Transverse colon (tissue), 4 donors: ENCODE results near the gene LRCOL1. TPM values are rescaled to one million over a fixed set of nuclear protein-coding genes. Genes with fewer than 3 reads are reported as not detected.
A peak's percentile ranks its signal among the peaks of the same experiment; 100 is the strongest.

Source experiments
- DNase-seq: peaks from one replicate; pipeline ENCODE4 v3.0.0-alpha.2; 2019
- H3K27ac ChIP-seq, 4 donors: fragments of 200-600 bp; sonication (generic); 2 replicates each; pipeline ENCODE4 v1.5.1; 2016 to 2018; ENCODE audit warnings: inconsistent platforms in 4 of 4
- H3K27me3 ChIP-seq: fragments of 200-600 bp; sonication (generic); 2 replicates; pipeline ENCODE4 v1.5.1; 2017; ENCODE audit warnings: inconsistent platforms
- H3K36me3 ChIP-seq, 4 donors: fragments of 200-600 bp; sonication (generic); 2 replicates each; pipeline ENCODE4 v1.5.1; 2017 to 2019; ENCODE audit warnings: inconsistent platforms in 4 of 4
- H3K4me1 ChIP-seq, 4 donors: fragments of 200-600 bp; sonication (generic); 2 replicates each; pipeline ENCODE4 v1.5.1; 2017 to 2020; ENCODE audit warnings: inconsistent platforms in 4 of 4
- H3K4me3 ChIP-seq, 4 donors: fragments of 200-600 bp; sonication (generic); 1 replicate in 1 of 4; 2 replicates in 3 of 4; pipeline versions ENCODE4 v1.5.1 to v1.6.1; 2017 to 2019; ENCODE audit warnings: inconsistent platforms in 4 of 4
- H3K9me3 ChIP-seq, 2 donors: fragments of 200-600 bp; sonication (generic); 2 replicates each; pipeline ENCODE4 v1.5.1; 2017 to 2019; ENCODE audit warnings: inconsistent platforms in 2 of 2
- CTCF ChIP-seq, 5 experiments: fragments of 200-600 bp in 3 of 5; fragments of 450-650 bp in 2 of 5; sonication (generic) in 3 of 5; IDR thresholded peaks; 1 replicate in 2 of 5; 2 replicates in 3 of 5; pipeline ENCODE4 v1.5.1; 2016 to 2017; ENCODE audit warnings: antibody characterized with exemption in 5 of 5, inconsistent platforms in 3 of 5, mild to moderate bottlenecking in 2 of 5, moderate library complexity in 1 of 5
- EP300 ChIP-seq: sonication (generic); formaldehyde crosslinking; IDR thresholded peaks from one replicate; pipeline ENCODE4 v1.6.1; 2017; ENCODE audit warnings: antibody characterized with exemption, low read depth
- POLR2A ChIP-seq: fragments of 450-650 bp; IDR thresholded peaks from one replicate; pipeline ENCODE4 v1.6.1; 2016; ENCODE audit warnings: antibody characterized with exemption, mild to moderate bottlenecking, moderate library complexity
- POLR2AphosphoS5 ChIP-seq, 3 donors: sonication (generic); formaldehyde crosslinking; IDR thresholded peaks; one replicate each; pipeline ENCODE4 v1.6.1; 2016; ENCODE audit warnings: antibody characterized with exemption in 3 of 3
- WGBS, 2 donors: methylation state at CpG; one replicate each; pipeline ENCODE4 v1.1.5; 2018; ENCODE audit warnings: low coverage in 1 of 2; 5-methylcytosine and 5-hydroxymethylcytosine counted together
- in situ Hi-C, 4 donors: fragments of 200-750 bp; cut with MboI; loops; one replicate each; pipeline versions ENCODE4 v1.15.0 to v1.15.1; 2017; ENCODE audit warnings: low sequenced_read_pairs in 3 of 4, low pct_ligation_motif_present in 1 of 4, low pct_unique_long_range_greater_than_20kb in 1 of 4
- intact Hi-C: fragments of 100-400 bp; cut with DNase I; formaldehyde crosslinking; loops from one replicate; pipeline ENCODE4 v1.15.1; 2023; ENCODE audit warnings: low total_unique reads
- total RNA-seq, 4 donors: library from RNA; depleted of rRNA; stranded (reverse); fragments of >200 nt; gene quantifications; one replicate each; pipeline ENCODE4 v1.1.0, GENCODE V29; 2016

The LRCOL1 gene
- total RNA-seq, 4 donors from 2014 or later: not detected

GRCh38 chr12:132583736-132584135 lies 26.6 kb downstream of the LRCOL1 start:
- Histone ChIP-seq H3K9me3 (no peaks in the 10 kb centered on the region), H3K4me1 (no peaks in the 10 kb centered on the region), H3K27me3 (no peaks in the 10 kb centered on the region), H3K36me3 (no peaks in the 10 kb centered on the region), H3K4me3 (no peak overlapping the region), H3K27ac (no peak overlapping the region)
- in situ Hi-C loops: no loop called here
- WGBS, 2 donors: 82 to 84% methylated on average over 19 to 29 of the region's 29 CpGs
- no peak for DNase-seq
- TF ChIP-seq EP300 (no peak), CTCF (IDR thresholded peaks at IDR 0.05) (no peak), POLR2AphosphoS5 (IDR thresholded peaks at IDR 0.05) (no peak), POLR2A (no peak)
- intact Hi-C loops: no loop called here

- TF ChIP-seq EP300: no peak
- TF ChIP-seq CTCF (IDR thresholded peaks at IDR 0.05): no peak
- TF ChIP-seq POLR2AphosphoS5 (IDR thresholded peaks at IDR 0.05): no peak
- no peak for TF ChIP-seq POLR2A
- WGBS, 2 donors: 74% methylated on average over 28 of the region's 50 CpGs; no CpG with 5 or more reads in 1 of the 2 donors
- Histone ChIP-seq H3K27ac (no peak overlapping the region), H3K36me3 (no peaks in the 10 kb centered on the region), H3K9me3 (no peaks in the 10 kb centered on the region), H3K27me3 (no peaks in the 10 kb centered on the region), H3K4me3 (no peak overlapping the region), H3K4me1 (no peaks in the 10 kb centered on the region)
- no peak for DNase-seq
- intact Hi-C loops (no loop called here), in situ Hi-C loops (no loop called here)
Observed at GRCh38 chr12:132583411-132583710, 27.0 kb downstream of the LRCOL1 start.

GRCh38 chr12:132582582-132583410 lies 27.6 kb downstream of the LRCOL1 start:
- Histone ChIP-seq H3K4me3 (peak overlapping the region in 2 of 4 donors; percentile 12 to 29), H3K9me3 (no peaks in the 10 kb centered on the region), H3K4me1 (no peaks in the 10 kb centered on the region), H3K27ac (peak overlapping the region in 1 of 4 donors; percentile 25), H3K27me3 (no peaks in the 10 kb centered on the region), H3K36me3 (no peaks in the 10 kb centered on the region)
- intact Hi-C loops (no loop called here), in situ Hi-C loops (no loop called here)
- no peak for DNase-seq
- 93% methylated on average over 88 of the region's 89 CpGs; no CpG with 5 or more reads in 1 of the 2 donors for WGBS, 2 donors
- TF ChIP-seq POLR2A (no peak), EP300 (no peak), POLR2AphosphoS5 (IDR thresholded peaks at IDR 0.05) (no peak), CTCF (IDR thresholded peaks at IDR 0.05) (no peak)

GRCh38 chr12:132582058-132582420 lies 28.3 kb downstream of the LRCOL1 start:
- no peak for DNase-seq
- Histone ChIP-seq H3K36me3 (no peaks in the 10 kb centered on the region), H3K27ac (peak overlapping the region in 1 of 4 donors; percentile 25), H3K4me1 (no peaks in the 10 kb centered on the region), H3K4me3 (peak overlapping the region in 1 of 4 donors; percentile 29), H3K9me3 (no peaks in the 10 kb centered on the region), H3K27me3 (no peaks in the 10 kb centered on the region)
- in situ Hi-C loops: no loop called here
- TF ChIP-seq POLR2AphosphoS5 (IDR thresholded peaks at IDR 0.05) (no peak), POLR2A (no peak), CTCF (IDR thresholded peaks at IDR 0.05) (no peak), EP300 (no peak)
- WGBS, 2 donors: 85% methylated on average over 22 of the region's 24 CpGs; no CpG with 5 or more reads in 1 of the 2 donors
- intact Hi-C loops: no loop called here
